Muscle layer of duodenum (tissue), 2 donors: ENCODE results near the gene ROBO1.
"Not testable (repeated sequence)": the region's sequence is repeated elsewhere in the genome, so short reads cannot be mapped to it uniquely, and the experiment has no call there.

Source experiments
- H3K27ac ChIP-seq: one replicate; pipeline ENCODE4 v1.7.0; 2013; ENCODE audit warnings: mild to moderate bottlenecking, low read length
- H3K27me3 ChIP-seq: one replicate; pipeline ENCODE4 v1.7.0; 2013; ENCODE audit warnings: low read depth, mild to moderate bottlenecking, control low read depth, low read length
- H3K36me3 ChIP-seq, 2 donors: one replicate each; pipeline ENCODE4 v1.7.0; 2013; ENCODE audit warnings: low read length in 2 of 2, control low read depth in 1 of 2, mild to moderate bottlenecking in 1 of 2; ENCODE audit not compliant: insufficient read depth in 2 of 2, control insufficient read depth in 1 of 2
- H3K4me1 ChIP-seq, 2 donors: one replicate each; pipeline ENCODE4 v1.7.0; 2013; ENCODE audit warnings: low read length in 2 of 2, mild to moderate bottlenecking in 2 of 2, control low read depth in 1 of 2, moderate library complexity in 1 of 2; ENCODE audit not compliant: insufficient read depth in 2 of 2, control insufficient read depth in 1 of 2
- H3K4me3 ChIP-seq, 2 donors: one replicate each; pipeline ENCODE4 v1.7.0; 2013; ENCODE audit warnings: low read length in 2 of 2, low read depth in 1 of 2, mild to moderate bottlenecking in 1 of 2
- H3K9me3 ChIP-seq, 2 donors: one replicate each; pipeline ENCODE4 v1.7.0; 2013; ENCODE audit warnings: low read length in 2 of 2, control low read depth in 1 of 2, mild to moderate bottlenecking in 1 of 2; ENCODE audit not compliant: control insufficient read depth in 1 of 2
- donor health status: healthy.

The ROBO1 gene

DNA sequence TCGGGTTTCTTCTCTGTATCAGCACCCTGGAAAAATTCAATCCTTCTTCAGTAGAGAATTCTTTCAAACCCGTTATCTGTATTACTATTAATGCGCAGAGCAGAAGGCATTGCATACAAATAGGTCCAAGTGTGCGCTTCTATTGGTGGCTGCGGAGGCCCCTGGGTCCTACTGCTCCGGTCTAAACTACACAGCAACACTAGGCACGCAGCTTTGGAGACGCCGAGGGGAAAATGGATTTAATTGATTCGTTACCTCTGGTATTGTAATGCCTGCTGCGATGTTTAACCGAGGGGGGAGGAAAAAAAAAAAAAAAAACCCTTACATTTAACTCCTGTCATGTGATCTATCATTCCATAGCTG, at the start of gene ROBO1:
TSS of gene ROBO1 (minus strand) at position 94 of the 363 bp plus-strand sequence.
- H3K4me1 ChIP-seq: peaks cover 0 to 20% of the 10 kb centered on the region in 2 donors
- H3K27me3 ChIP-seq: peaks cover 8% of the 10 kb centered on the region
- H3K9me3 ChIP-seq: no peaks in the 10 kb centered on the region
- no peak within 1 kb of the TSS for H3K27ac ChIP-seq
- H3K4me3 ChIP-seq: peak within 1 kb of the TSS; percentile 49 to 58
- no peaks in the 10 kb centered on the region for H3K36me3 ChIP-seq

DNA sequence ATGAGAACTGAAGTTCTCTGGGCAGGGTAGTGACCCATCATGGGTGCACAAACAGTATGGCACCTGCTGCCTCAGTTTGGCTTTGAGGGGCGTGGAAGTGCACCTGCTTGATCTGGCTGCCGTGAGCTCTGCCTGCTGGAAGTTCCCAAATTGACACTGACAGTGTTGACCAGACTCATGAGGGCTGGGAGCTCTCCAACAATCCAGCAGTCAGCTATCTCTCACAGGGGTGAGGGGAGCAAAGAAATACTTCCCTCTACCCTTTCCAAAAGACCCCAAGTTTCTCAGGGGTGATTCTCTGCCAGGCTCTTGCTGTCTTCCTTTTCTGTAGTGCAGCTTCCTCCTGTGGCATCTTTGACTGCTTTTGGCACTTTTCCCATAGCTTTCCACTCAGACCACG, 49.4 kb upstream of the ROBO1 start:
- no peaks in the 10 kb centered on the region for H3K27me3 ChIP-seq

DNA sequence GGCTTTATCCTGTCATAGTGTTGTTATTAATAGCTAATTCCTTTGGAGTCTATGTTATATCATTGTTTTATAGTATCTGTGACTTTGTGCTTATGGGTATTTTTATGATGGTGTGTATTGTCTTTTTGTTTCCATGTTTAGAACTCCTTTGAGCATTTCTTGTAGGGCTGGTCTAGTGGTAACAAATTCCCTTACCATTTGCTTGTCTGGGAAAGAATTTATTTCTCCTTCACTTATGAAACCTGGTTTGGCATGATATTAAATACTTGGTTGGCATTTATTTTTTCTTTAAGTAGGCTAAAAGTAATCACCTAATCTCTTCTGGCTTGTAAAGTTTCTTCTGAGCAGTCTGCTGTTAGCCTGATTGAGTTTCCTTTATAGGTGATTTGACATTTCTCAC, 47.7 kb upstream of the ROBO1 start:
- Histone ChIP-seq H3K9me3 (peaks cover 6 to 19% of the 10 kb centered on the region in 2 donors), H3K27me3 (no peaks in the 10 kb centered on the region), H3K4me3 (no peak overlapping the region)

More for the DNA sequence above, 49.4 kb upstream of the ROBO1 start:
- no peak overlapping the region for H3K4me3 ChIP-seq
- no peaks in the 10 kb centered on the region for H3K36me3 ChIP-seq
- H3K9me3 ChIP-seq: peaks cover 6 to 19% of the 10 kb centered on the region in 2 donors
- no peaks in the 10 kb centered on the region for H3K4me1 ChIP-seq
- H3K27ac ChIP-seq: no peak overlapping the region

DNA sequence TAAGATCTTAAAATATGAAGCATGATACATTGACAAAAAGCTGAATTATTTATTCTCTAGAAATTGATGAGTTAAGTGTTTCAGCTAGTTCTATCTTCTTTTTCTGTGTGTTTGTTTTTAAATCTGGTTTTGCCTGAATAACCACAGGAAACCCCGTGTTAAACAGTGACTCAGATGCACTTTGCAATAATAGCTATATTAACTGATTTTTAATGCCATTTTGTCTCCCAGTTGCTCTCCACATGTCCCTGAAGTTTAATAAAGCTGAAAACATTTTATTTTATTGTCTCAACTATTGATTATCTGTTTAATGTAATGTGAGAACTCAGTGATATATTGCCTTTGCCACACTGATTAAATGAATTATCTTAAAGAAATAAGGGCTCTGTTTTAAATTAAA, 42.8 kb upstream of the ROBO1 start:
- no peak overlapping the region for H3K4me3 ChIP-seq
- no peak overlapping the region for H3K27ac ChIP-seq

More for the DNA sequence above, 47.7 kb upstream of the ROBO1 start:
- H3K36me3 ChIP-seq: no peaks in the 10 kb centered on the region
- H3K27ac ChIP-seq: no peak overlapping the region
- H3K4me1 ChIP-seq: no peaks in the 10 kb centered on the region

DNA sequence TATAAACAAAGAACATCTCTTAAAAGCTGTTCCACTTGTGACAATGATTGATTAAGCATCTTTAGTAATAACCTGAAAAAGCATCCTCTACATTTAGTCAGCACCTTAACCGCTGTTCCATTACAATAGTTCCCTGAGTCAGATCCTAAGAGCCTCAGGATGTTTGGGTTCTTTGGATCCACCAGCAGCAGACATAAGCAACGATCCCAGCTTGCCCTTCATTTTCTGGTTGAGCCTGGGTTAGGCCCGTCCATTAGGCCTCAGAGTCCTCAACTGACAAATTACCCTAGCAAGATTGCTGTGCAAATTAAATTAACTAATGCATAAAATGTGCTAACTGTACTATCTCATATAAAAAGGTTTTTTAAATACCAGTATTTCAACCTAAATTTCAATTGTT, 42.3 kb upstream of the ROBO1 start:
- Histone ChIP-seq H3K4me3 (no peak overlapping the region), H3K9me3 (no peaks in the 10 kb centered on the region), H3K36me3 (no peaks in the 10 kb centered on the region), H3K27me3 (no peaks in the 10 kb centered on the region), H3K4me1 (no peaks in the 10 kb centered on the region), H3K27ac (no peak overlapping the region)

More for the DNA sequence above, 42.8 kb upstream of the ROBO1 start:
- Histone ChIP-seq H3K4me1 (no peaks in the 10 kb centered on the region), H3K36me3 (no peaks in the 10 kb centered on the region), H3K27me3 (no peaks in the 10 kb centered on the region), H3K9me3 (peaks cover 2 to 5% of the 10 kb centered on the region in 2 donors)

DNA sequence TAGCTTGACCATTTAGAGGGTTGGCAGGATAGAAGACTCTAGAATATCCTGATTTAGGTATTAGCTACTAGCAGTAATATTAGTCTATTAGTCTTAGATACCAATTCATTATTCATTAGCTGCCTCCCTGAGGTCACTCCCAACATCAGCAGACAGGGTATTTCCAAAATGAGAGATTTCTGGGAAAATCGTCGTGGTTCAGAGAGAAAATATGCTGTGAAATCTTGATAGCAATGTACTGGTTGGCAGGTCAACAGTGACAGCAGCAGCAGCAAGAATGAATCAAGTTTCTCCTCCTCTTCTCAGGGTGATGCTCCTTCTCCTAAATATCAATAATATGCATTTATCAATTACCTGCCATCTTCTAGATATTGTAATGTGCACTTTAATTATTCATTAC, 41.3 kb upstream of the ROBO1 start:
- Histone ChIP-seq H3K4me1 (no peaks in the 10 kb centered on the region), H3K27ac (no peak overlapping the region), H3K36me3 (no peaks in the 10 kb centered on the region), H3K27me3 (no peaks in the 10 kb centered on the region), H3K9me3 (no peaks in the 10 kb centered on the region), H3K4me3 (no peak overlapping the region)

DNA sequence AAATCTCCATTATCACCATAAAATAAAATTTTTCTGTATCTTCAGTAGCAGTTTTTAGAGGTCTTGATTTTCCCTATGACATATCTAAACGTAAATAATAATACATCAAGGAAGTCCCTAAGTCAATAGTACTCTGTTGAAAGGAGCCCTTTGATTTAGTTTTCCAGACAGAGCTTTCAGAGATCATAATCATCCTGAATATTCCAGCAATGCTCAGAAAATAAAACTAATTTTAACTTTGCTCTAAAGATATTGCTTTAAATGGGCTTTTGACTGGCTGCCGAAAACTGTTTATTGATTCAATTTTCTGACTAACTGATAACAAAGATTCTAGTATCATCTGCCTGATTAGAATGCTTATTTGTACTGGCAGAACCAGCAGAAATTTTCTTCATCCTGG, 40.7 kb upstream of the ROBO1 start:
- no peak overlapping the region for H3K27ac ChIP-seq
- H3K9me3 ChIP-seq: no peaks in the 10 kb centered on the region
- H3K4me3 ChIP-seq: no peak overlapping the region
- H3K4me1 ChIP-seq: no peaks in the 10 kb centered on the region
- H3K36me3 ChIP-seq: no peaks in the 10 kb centered on the region
- H3K27me3 ChIP-seq: no peaks in the 10 kb centered on the region

DNA sequence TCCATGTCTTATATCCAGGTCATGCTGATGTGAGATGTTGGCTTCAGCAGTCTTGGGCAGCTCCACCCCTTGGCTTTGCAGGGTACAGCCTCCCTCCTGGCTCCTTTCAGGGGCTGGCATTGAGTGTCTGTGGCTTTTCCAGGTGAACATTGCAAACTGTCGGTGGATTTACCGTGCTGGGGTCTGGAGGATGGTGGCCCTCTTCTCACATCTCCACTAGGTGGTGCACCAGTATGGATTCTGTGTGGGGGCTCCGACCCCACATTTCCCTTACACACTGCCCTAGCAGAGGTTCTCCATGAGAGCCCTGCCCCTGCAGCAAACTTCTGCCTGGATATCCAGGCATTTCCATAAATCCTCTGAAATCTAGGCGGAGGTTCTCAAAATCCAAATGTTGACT, 22.4 kb upstream of the ROBO1 start:
- not testable (repeated sequence) for H3K27ac ChIP-seq, H3K36me3 ChIP-seq, H3K4me3 ChIP-seq, H3K4me1 ChIP-seq, H3K27me3 ChIP-seq, H3K9me3 ChIP-seq

DNA sequence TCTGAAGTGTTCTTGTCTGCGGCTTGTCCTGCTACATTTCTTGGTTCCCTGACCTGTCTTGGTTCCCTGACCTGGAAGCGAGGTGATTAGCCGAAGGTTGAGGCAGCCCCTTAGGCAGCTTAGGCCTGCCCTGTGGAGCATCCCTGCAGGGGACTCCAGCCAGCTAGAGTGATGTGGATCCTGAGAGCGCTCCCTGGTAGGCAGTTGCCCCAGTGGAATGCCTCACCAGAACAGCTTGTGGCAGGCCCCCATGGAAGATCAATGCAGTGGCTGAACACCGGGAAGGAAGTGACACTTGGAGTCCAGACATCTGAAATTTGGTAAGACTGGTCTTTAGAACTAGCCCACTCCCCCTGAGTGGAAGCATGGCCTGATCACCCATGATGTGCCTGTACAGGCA, 5.5 kb upstream of the ROBO1 start:
- Histone ChIP-seq H3K27me3 (no peaks in the 10 kb centered on the region), H3K9me3 (no peaks in the 10 kb centered on the region), H3K4me1 (no peaks in the 10 kb centered on the region), H3K27ac (no peak overlapping the region), H3K36me3 (no peaks in the 10 kb centered on the region), H3K4me3 (no peak overlapping the region)

DNA sequence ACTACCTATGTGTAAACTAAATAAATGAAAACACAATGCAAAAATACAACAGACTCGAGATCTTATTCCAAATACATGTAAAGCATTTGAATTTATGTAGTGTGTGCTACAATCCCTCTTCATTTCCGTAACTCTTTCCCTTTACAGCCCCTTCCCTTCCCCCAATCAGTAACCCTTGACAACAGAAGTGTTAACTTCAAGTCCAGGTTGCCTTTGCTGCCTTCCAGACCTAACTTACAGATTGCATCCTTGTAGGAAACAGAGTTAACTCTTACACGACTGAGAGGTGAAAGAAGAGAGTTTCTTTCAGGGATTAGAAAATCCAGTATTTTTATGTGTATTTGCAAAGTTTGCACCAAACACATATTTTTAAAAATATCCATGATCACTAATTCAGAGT, 1.4 kb upstream of the ROBO1 start:
- no peaks in the 10 kb centered on the region for H3K9me3 ChIP-seq
- no peak overlapping the region for H3K4me3 ChIP-seq
- peaks cover 0 to 20% of the 10 kb centered on the region in 2 donors for H3K4me1 ChIP-seq
- H3K27ac ChIP-seq: no peak overlapping the region
- H3K36me3 ChIP-seq: no peaks in the 10 kb centered on the region
- peaks cover 8% of the 10 kb centered on the region for H3K27me3 ChIP-seq

DNA sequence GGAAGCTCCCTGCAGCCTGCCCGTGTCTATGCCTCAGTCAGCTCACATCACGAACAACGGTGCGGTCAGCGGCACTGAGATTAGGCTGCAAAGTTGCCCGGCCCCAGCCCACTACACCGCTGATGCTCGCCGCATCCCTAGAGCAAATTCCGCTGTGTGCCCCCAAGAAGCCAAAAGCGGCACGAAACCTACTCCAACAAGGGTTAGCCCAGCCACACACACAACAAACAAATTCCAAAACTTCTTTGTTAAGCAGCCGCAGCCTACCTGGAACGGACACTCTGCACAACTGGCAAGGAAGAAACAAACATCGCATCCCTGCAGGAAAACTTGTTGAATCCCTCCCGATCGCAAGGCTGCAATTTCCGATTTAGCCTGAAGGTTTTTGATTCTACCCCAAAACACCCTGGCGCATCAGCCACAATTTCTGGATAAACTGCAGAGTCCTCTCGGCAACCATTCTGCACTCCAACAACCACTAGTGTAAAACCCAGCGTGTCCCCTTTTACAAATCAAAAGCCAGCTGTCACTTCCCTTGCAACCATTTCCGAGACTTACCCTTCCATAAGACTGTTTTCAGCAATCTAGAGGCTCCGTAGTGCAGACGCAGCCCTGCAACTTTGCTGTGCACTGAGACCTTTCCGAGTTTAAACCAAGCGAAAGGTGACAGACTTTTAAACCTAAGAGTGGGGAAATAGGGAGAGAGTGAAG, 449 bp downstream of the ROBO1 start:
- H3K36me3 ChIP-seq: no peaks in the 10 kb centered on the region
- no peak overlapping the region for H3K27ac ChIP-seq
- H3K9me3 ChIP-seq: no peaks in the 10 kb centered on the region
- peak overlapping the region; percentile 49 to 58 for H3K4me3 ChIP-seq
- H3K4me1 ChIP-seq: peaks cover 0 to 20% of the 10 kb centered on the region in 2 donors
- peaks cover 8% of the 10 kb centered on the region for H3K27me3 ChIP-seq
